Measurements from ENCODE around the gene C1QTNF12.

Gene C1QTNF12

GRCh38 chr1:1247341-1247913, 905 bp upstream of the C1QTNF12 start:
- Histone ChIP-seq H3K18ac (ENCODE audit: low read depth in 1 of 2, low read length in 2 of 2) (no peak overlapping the region), H3K4me1 (ENCODE audit: control insufficient read depth, insufficient read depth, low read depth, low read length) (peaks cover 31% of the 10 kb centered on the region), H2AK5ac (ENCODE audit: low read length, severe bottlenecking) (no peak overlapping the region), H3K23ac (ENCODE audit: low read length in 2 of 2) (peak overlapping the region in 1 of 2 experiments; percentile 0), H3K79me1 (replicated peaks; ENCODE audit: low read length, poor library complexity, severe bottlenecking) (peaks cover 14% of the 10 kb centered on the region), H3K27ac (ENCODE audit: low read length, poor library complexity, severe bottlenecking) (no peak overlapping the region), H3K14ac (ENCODE audit: low read length in 2 of 2) (no peak overlapping the region), H2BK15ac (ENCODE audit: low read depth, poor library complexity, severe bottlenecking) (peak overlapping the region; percentile 89), H2BK5ac (ENCODE audit: low read depth, low read length, poor library complexity, severe bottlenecking) (no peak overlapping the region), H3K9ac (ENCODE audit: low read length) (no peak overlapping the region), H3K9me3 (ENCODE audit: control insufficient read depth, low read length) (no peaks in the 10 kb centered on the region), H2BK12ac (ENCODE audit: low read length in 2 of 2) (peak overlapping the region in 1 of 2 experiments; percentile 80), H3K4ac (ENCODE audit: low read depth in 1 of 2, low read length in 2 of 2) (no peak overlapping the region), H3K4me3 (ENCODE audit: insufficient read depth in 1 of 2, low read depth in 1 of 2, low read length in 2 of 2) (no peak overlapping the region), H2AFZ (ENCODE audit: low read depth, low read length) (no peak overlapping the region), H3K36me3 (ENCODE audit: control insufficient read depth in 1 of 2, insufficient read depth in 2 of 2, low read depth in 1 of 2, low read length in 2 of 2) (peaks cover 2 to 43% of the 10 kb centered on the region in 2 experiments), H3K4me2 (ENCODE audit: low read length, poor library complexity, severe bottlenecking) (no peak overlapping the region), H4K8ac (ENCODE audit: low read length) (no peak overlapping the region), H3K27me3 (ENCODE audit: control insufficient read depth in 1 of 2, insufficient read depth in 1 of 2, low read length in 2 of 2) (peaks cover 6 to 20% of the 10 kb centered on the region in 2 experiments), H2BK120ac (ENCODE audit: low read depth, low read length) (no peak overlapping the region), H4K91ac (ENCODE audit: low read length) (no peak overlapping the region)
- DNase-seq: no peak
- WGBS: 87% methylated on average over 20 of the region's 25 CpGs

- Histone ChIP-seq H3K18ac (ENCODE audit: low read depth in 1 of 2, low read length in 2 of 2) (peak overlapping the region; percentile 62 to 82), H3K4me1 (ENCODE audit: control insufficient read depth, insufficient read depth, low read depth, low read length) (peaks cover 36% of the 10 kb centered on the region), H4K91ac (ENCODE audit: low read length) (peak overlapping the region; percentile 39), H2BK12ac (ENCODE audit: low read length in 2 of 2) (peak overlapping the region; percentile 54 to 55), H3K27me3 (ENCODE audit: control insufficient read depth in 1 of 2, insufficient read depth in 1 of 2, low read length in 2 of 2) (peaks cover 6 to 20% of the 10 kb centered on the region in 2 experiments), H3K14ac (ENCODE audit: low read length in 2 of 2) (peak overlapping the region in 1 of 2 experiments; percentile 86), H3K36me3 (ENCODE audit: control insufficient read depth in 1 of 2, insufficient read depth in 2 of 2, low read depth in 1 of 2, low read length in 2 of 2) (peaks cover 0 to 38% of the 10 kb centered on the region in 2 experiments), H2BK5ac (ENCODE audit: low read depth, low read length, poor library complexity, severe bottlenecking) (no peak overlapping the region), H2AFZ (ENCODE audit: low read depth, low read length) (no peak overlapping the region), H2AK5ac (ENCODE audit: low read length, severe bottlenecking) (no peak overlapping the region), H3K27ac (ENCODE audit: low read length, poor library complexity, severe bottlenecking) (no peak overlapping the region), H3K4me3 (ENCODE audit: insufficient read depth in 1 of 2, low read depth in 1 of 2, low read length in 2 of 2) (no peak overlapping the region), H3K79me1 (replicated peaks; ENCODE audit: low read length, poor library complexity, severe bottlenecking) (peaks cover 10% of the 10 kb centered on the region), H2BK15ac (ENCODE audit: low read depth, poor library complexity, severe bottlenecking) (peak overlapping the region; percentile 89), H3K23ac (ENCODE audit: low read length in 2 of 2) (peak overlapping the region in 1 of 2 experiments; percentile 84), H2BK120ac (ENCODE audit: low read depth, low read length) (no peak overlapping the region), H3K4me2 (ENCODE audit: low read length, poor library complexity, severe bottlenecking) (peak overlapping the region; percentile 62), H3K9me3 (ENCODE audit: control insufficient read depth, low read length) (no peaks in the 10 kb centered on the region), H3K4ac (ENCODE audit: low read depth in 1 of 2, low read length in 2 of 2) (peak overlapping the region in 1 of 2 experiments; percentile 64), H3K9ac (ENCODE audit: low read length) (no peak overlapping the region), H4K8ac (ENCODE audit: low read length) (peak overlapping the region; percentile 54)
- 54% methylated on average over 37 of the region's 45 CpGs for WGBS
- DNase-seq: no peak
Measured at GRCh38 chr1:1245817-1246576, 525 bp downstream of the C1QTNF12 start.

GRCh38 chr1:1245178-1245816, 1.2 kb downstream of the C1QTNF12 start:
- 87% methylated on average over 22 of the region's 23 CpGs for WGBS
- H3K14ac ChIP-seq (ENCODE audit: low read length in 2 of 2): no peak overlapping the region
- no peak for DNase-seq
- no peak overlapping the region for H3K9ac ChIP-seq (ENCODE audit: low read length)
- peaks cover 6 to 20% of the 10 kb centered on the region in 2 experiments for H3K27me3 ChIP-seq (ENCODE audit: control insufficient read depth in 1 of 2, insufficient read depth in 1 of 2, low read length in 2 of 2)
- no peak overlapping the region for H3K4me3 ChIP-seq (ENCODE audit: insufficient read depth in 1 of 2, low read depth in 1 of 2, low read length in 2 of 2)
- H2AK5ac ChIP-seq (ENCODE audit: low read length, severe bottlenecking): no peak overlapping the region
- no peak overlapping the region for H3K27ac ChIP-seq (ENCODE audit: low read length, poor library complexity, severe bottlenecking)
- H2AFZ ChIP-seq (ENCODE audit: low read depth, low read length): no peak overlapping the region
- H2BK120ac ChIP-seq (ENCODE audit: low read depth, low read length): no peak overlapping the region
- H2BK15ac ChIP-seq (ENCODE audit: low read depth, poor library complexity, severe bottlenecking): no peak overlapping the region
- no peak overlapping the region for H2BK12ac ChIP-seq (ENCODE audit: low read length in 2 of 2)
- no peak overlapping the region for H4K91ac ChIP-seq (ENCODE audit: low read length)
- H3K79me1 ChIP-seq (replicated peaks; ENCODE audit: low read length, poor library complexity, severe bottlenecking): peaks cover 6% of the 10 kb centered on the region
- no peak overlapping the region for H3K4me2 ChIP-seq (ENCODE audit: low read length, poor library complexity, severe bottlenecking)
- H3K4me1 ChIP-seq (ENCODE audit: control insufficient read depth, insufficient read depth, low read depth, low read length): peaks cover 34% of the 10 kb centered on the region
- no peaks in the 10 kb centered on the region for H3K9me3 ChIP-seq (ENCODE audit: control insufficient read depth, low read length)
- no peak overlapping the region for H3K23ac ChIP-seq (ENCODE audit: low read length in 2 of 2)
- no peak overlapping the region for H4K8ac ChIP-seq (ENCODE audit: low read length)
- H3K36me3 ChIP-seq (ENCODE audit: control insufficient read depth in 1 of 2, insufficient read depth in 2 of 2, low read depth in 1 of 2, low read length in 2 of 2): peaks cover 0 to 32% of the 10 kb centered on the region in 2 experiments
- no peak overlapping the region for H3K4ac ChIP-seq (ENCODE audit: low read depth in 1 of 2, low read length in 2 of 2)
- no peak overlapping the region for H2BK5ac ChIP-seq (ENCODE audit: low read depth, low read length, poor library complexity, severe bottlenecking)
- H3K18ac ChIP-seq (ENCODE audit: low read depth in 1 of 2, low read length in 2 of 2): no peak overlapping the region

All from mesenchymal stem cell (in vitro differentiated cells and primary cell).